Spleen (tissue), 7 donors: Measurements from ENCODE around the gene KCNG4.
A peak's percentile ranks its signal among the peaks of the same experiment; 100 is the strongest.

Source experiments
- POLR2AphosphoS5 ChIP-seq, 3 donors: sonication (generic); formaldehyde crosslinking; IDR thresholded peaks; one replicate each; pipeline ENCODE4 v1.5.1; 2017; ENCODE audit warnings: antibody characterized with exemption in 3 of 3
- TF ChIP-seq, protein P1 (sequence below), 11 experiments: fragments of 200-600 bp in 7 of 11; fragments of 450-650 bp in 4 of 11; sonication (generic) in 4 of 11; IDR thresholded peaks in 8 of 11; conservative IDR thresholded peaks in 3 of 11; 1 replicate in 7 of 11; 2 replicates in 4 of 11; pipeline versions ENCODE4 v1.4.0 to v1.8.0; 2016 to 2021; ENCODE audit warnings: antibody characterized with exemption in 11 of 11, inconsistent platforms in 4 of 11, mild to moderate bottlenecking in 1 of 11
- donor health status: DM: no; HTN: no; CAD: no; lungs with moderate emphysema.
- donor health status: DM: no; HTN: no; CAD: no.
- donor health status: DM: no; HTN: no; CAD: no.

DNA sequence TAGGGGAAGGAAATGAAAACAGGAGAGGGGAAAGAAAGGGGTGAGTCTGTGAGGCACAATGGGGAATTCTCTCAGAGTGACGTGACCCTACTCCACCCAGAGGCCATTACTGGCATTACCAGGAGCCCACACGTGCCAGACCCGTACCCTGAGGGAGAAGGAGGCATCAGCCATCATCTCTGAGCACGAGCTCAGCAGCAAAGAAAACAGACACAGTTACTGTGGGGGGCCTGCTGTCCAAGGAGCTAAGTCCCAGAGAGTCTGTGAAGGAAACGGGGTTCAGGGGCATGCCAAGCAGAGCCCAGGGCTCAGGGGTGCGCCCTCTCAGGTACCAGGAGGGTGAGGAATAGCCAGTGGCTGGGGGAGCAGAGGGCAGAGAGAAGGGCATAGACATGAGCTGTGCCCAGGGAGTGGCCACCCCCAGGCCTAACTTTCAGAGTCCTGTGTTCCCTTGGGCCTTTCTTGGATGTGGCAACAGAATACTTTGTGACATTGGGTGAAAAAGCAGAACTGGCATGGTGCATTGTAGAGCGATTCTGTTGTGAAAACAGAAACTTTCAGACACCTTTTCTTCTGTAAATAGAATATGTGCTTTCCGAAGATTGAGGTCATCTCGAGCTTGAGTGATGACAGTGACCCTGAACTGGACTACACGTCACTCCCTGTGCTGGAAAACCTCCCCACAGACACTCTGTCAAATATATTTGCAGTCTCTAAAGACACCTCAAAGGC is 64.3 kb downstream of the KCNG4 start:
- TF ChIP-seq, protein P1, sequence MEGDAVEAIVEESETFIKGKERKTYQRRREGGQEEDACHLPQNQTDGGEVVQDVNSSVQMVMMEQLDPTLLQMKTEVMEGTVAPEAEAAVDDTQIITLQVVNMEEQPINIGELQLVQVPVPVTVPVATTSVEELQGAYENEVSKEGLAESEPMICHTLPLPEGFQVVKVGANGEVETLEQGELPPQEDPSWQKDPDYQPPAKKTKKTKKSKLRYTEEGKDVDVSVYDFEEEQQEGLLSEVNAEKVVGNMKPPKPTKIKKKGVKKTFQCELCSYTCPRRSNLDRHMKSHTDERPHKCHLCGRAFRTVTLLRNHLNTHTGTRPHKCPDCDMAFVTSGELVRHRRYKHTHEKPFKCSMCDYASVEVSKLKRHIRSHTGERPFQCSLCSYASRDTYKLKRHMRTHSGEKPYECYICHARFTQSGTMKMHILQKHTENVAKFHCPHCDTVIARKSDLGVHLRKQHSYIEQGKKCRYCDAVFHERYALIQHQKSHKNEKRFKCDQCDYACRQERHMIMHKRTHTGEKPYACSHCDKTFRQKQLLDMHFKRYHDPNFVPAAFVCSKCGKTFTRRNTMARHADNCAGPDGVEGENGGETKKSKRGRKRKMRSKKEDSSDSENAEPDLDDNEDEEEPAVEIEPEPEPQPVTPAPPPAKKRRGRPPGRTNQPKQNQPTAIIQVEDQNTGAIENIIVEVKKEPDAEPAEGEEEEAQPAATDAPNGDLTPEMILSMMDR (IDR thresholded peaks at IDR 0.05 in 8 of 11, conservative IDR thresholded peaks at IDR 0.05 in 3 of 11) = peak; percentile 35 to 93 (median 84)
- peak in 2 of 3 donors; percentile 28 to 36 for TF ChIP-seq POLR2AphosphoS5 (IDR thresholded peaks at IDR 0.05)
